GM12892 (cell line): ENCODE results near the gene STAU1.

ENCODE experiments used
- POLR2A ChIP-seq: IDR thresholded peaks from 2 replicates; pipeline ENCODE4 v1.6.1; 2011; ENCODE audit warnings: low read depth, low read length, control low read depth
- POLR2AphosphoS5 ChIP-seq: IDR thresholded peaks from 2 replicates; pipeline ENCODE4 v1.6.1; 2011; ENCODE audit warnings: low read depth, low read length, control low read depth
- TAF1 ChIP-seq: IDR thresholded peaks from 2 replicates; pipeline ENCODE4 v1.6.1; 2011; ENCODE audit warnings: low read depth, mild to moderate bottlenecking, control low read depth, low read length, borderline replicate concordance

DNA sequence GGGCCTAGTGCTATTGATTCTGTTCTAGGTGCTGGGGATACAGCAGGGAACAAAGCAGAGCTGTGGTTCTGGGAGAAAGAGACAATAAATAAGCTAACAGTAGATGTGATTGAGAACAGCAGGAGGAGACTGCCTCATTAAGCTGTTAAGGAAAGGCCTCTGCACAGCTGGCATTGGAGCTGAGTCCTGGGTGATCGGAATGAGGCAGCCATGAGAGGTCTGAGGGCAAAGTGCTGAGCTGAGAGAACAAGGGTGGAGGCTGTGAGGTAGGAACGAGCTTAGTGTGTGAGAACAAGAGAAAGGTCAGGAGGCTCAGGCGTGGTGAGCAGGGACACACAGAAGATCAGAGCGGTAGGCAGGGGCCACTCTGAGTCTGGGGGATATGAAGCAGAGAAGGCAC lies 49.4 kb upstream of the STAU1 start:
- no peak for TF ChIP-seq POLR2A
- TF ChIP-seq POLR2AphosphoS5: no peak
- no peak for TF ChIP-seq TAF1
